Subcutaneous abdominal adipose tissue (tissue), 5 donors: ENCODE measurements around the gene FGFBP3.
A peak's percentile ranks its signal among the peaks of the same experiment; 100 is the strongest.

ENCODE experiments used
- H3K27ac ChIP-seq: one replicate; pipeline ENCODE4 v1.7.0; 2013; ENCODE audit warnings: low read depth, mild to moderate bottlenecking, inconsistent platforms, low read length, moderate library complexity
- H3K27me3 ChIP-seq, 5 donors: one replicate each; pipeline ENCODE4 v1.7.0; 2013; ENCODE audit warnings: low read length in 5 of 5, inconsistent platforms in 1 of 5; ENCODE audit not compliant: control insufficient read depth in 5 of 5, insufficient read depth in 4 of 5
- H3K36me3 ChIP-seq, 5 donors: one replicate each; pipeline ENCODE4 v1.7.0; 2013; ENCODE audit warnings: low read length in 5 of 5; ENCODE audit not compliant: control insufficient read depth in 5 of 5, insufficient read depth in 5 of 5
- H3K4me1 ChIP-seq, 5 donors: one replicate each; pipeline ENCODE4 v1.7.0; 2013; ENCODE audit warnings: low read length in 5 of 5, mild to moderate bottlenecking in 3 of 5, moderate library complexity in 1 of 5; ENCODE audit not compliant: control insufficient read depth in 5 of 5, insufficient read depth in 5 of 5
- H3K4me3 ChIP-seq, 5 donors: one replicate each; pipeline ENCODE4 v1.7.0; 2013; ENCODE audit warnings: low read length in 5 of 5, low read depth in 1 of 5
- H3K9ac ChIP-seq, 5 donors: one replicate each; pipeline ENCODE4 v1.7.0; 2013; ENCODE audit warnings: low read length in 5 of 5, mild to moderate bottlenecking in 4 of 5, moderate library complexity in 3 of 5
- H3K9me3 ChIP-seq, 5 donors: one replicate each; pipeline ENCODE4 v1.7.0; 2013; ENCODE audit warnings: low read length in 5 of 5; ENCODE audit not compliant: control insufficient read depth in 5 of 5
- donor health status: healthy.
- donor health status: healthy.
- donor health status: healthy.
- donor health status: healthy.
- donor health status: healthy.

The FGFBP3 gene

GRCh38 chr10:91885362-91886079 is 23.8 kb downstream of the FGFBP3 start:
- Histone ChIP-seq H3K4me1 (peaks cover 2 to 27% (median 24%) of the 10 kb centered on the region in 5 donors), H3K27ac (no peak overlapping the region), H3K36me3 (no peaks in the 10 kb centered on the region), H3K4me3 (no peak overlapping the region), H3K27me3 (no peaks in the 10 kb centered on the region), H3K9ac (no peak overlapping the region), H3K9me3 (peaks cover 0 to 4% (median 0%) of the 10 kb centered on the region in 5 donors)

GRCh38 chr10:91884536-91884935 is 24.8 kb downstream of the FGFBP3 start:
- H3K27ac ChIP-seq = peak overlapping the region; percentile 15
- H3K9ac ChIP-seq = no peak overlapping the region
- peaks cover 2 to 27% (median 24%) of the 10 kb centered on the region in 5 donors for H3K4me1 ChIP-seq
- no peaks in the 10 kb centered on the region for H3K27me3 ChIP-seq
- H3K36me3 ChIP-seq = no peaks in the 10 kb centered on the region
- peak overlapping the region in 1 of 5 donors; percentile 80 for H3K4me3 ChIP-seq
- H3K9me3 ChIP-seq = peaks cover 0 to 4% (median 0%) of the 10 kb centered on the region in 5 donors

- Histone ChIP-seq H3K9me3 (peaks cover 0 to 4% (median 0%) of the 10 kb centered on the region in 5 donors), H3K9ac (peak overlapping the region in 4 of 5 donors; percentile 0 to 64 (median 54)), H3K4me1 (peaks cover 2 to 27% (median 24%) of the 10 kb centered on the region in 5 donors), H3K36me3 (no peaks in the 10 kb centered on the region), H3K27ac (peak overlapping the region; percentile 15), H3K4me3 (peak overlapping the region; percentile 40 to 80 (median 51)), H3K27me3 (no peaks in the 10 kb centered on the region)
Observed at GRCh38 chr10:91883549-91884444, 25.5 kb downstream of the FGFBP3 start.

GRCh38 chr10:91880310-91880709 is 29.0 kb downstream of the FGFBP3 start:
- Histone ChIP-seq H3K27me3 (no peaks in the 10 kb centered on the region), H3K27ac (no peak overlapping the region), H3K9ac (no peak overlapping the region), H3K4me1 (peaks cover 2 to 14% (median 12%) of the 10 kb centered on the region in 5 donors), H3K4me3 (no peak overlapping the region), H3K36me3 (no peaks in the 10 kb centered on the region), H3K9me3 (peaks cover 0 to 4% (median 0%) of the 10 kb centered on the region in 5 donors)

GRCh38 chr10:91879515-91880170 is 29.6 kb downstream of the FGFBP3 start:
- Histone ChIP-seq H3K9ac (no peak overlapping the region), H3K27ac (no peak overlapping the region), H3K36me3 (no peaks in the 10 kb centered on the region), H3K9me3 (peaks cover 0 to 4% (median 0%) of the 10 kb centered on the region in 5 donors), H3K4me3 (no peak overlapping the region), H3K4me1 (peaks cover 2 to 14% (median 13%) of the 10 kb centered on the region in 5 donors), H3K27me3 (no peaks in the 10 kb centered on the region)

- H3K4me3 ChIP-seq = no peak overlapping the region
- no peaks in the 10 kb centered on the region for H3K27me3 ChIP-seq
- H3K9me3 ChIP-seq = no peaks in the 10 kb centered on the region
- H3K4me1 ChIP-seq = peaks cover 0 to 4% (median 0%) of the 10 kb centered on the region in 5 donors
- H3K36me3 ChIP-seq = no peaks in the 10 kb centered on the region
- H3K27ac ChIP-seq = no peak overlapping the region
- H3K9ac ChIP-seq = no peak overlapping the region
Observed at GRCh38 chr10:91875779-91876178, 33.5 kb downstream of the FGFBP3 start.

GRCh38 chr10:91875156-91875555 is 34.1 kb downstream of the FGFBP3 start:
- Histone ChIP-seq H3K9ac (no peak overlapping the region), H3K27ac (no peak overlapping the region), H3K27me3 (no peaks in the 10 kb centered on the region), H3K4me1 (peaks cover 0 to 4% (median 0%) of the 10 kb centered on the region in 5 donors), H3K36me3 (no peaks in the 10 kb centered on the region), H3K9me3 (no peaks in the 10 kb centered on the region), H3K4me3 (no peak overlapping the region)

GRCh38 chr10:91865562-91866081 is 43.7 kb downstream of the FGFBP3 start:
- H3K9me3 ChIP-seq = no peaks in the 10 kb centered on the region

GRCh38 chr10:91864744-91865143 is 44.5 kb downstream of the FGFBP3 start:
- Histone ChIP-seq H3K9me3 (no peaks in the 10 kb centered on the region), H3K4me3 (no peak overlapping the region), H3K27me3 (no peaks in the 10 kb centered on the region), H3K9ac (no peak overlapping the region), H3K27ac (no peak overlapping the region), H3K4me1 (no peaks in the 10 kb centered on the region), H3K36me3 (peaks cover 36 to 54% (median 46%) of the 10 kb centered on the region in 5 donors)

More at GRCh38 chr10:91865562-91866081, 43.7 kb downstream of the FGFBP3 start:
- no peaks in the 10 kb centered on the region for H3K27me3 ChIP-seq
- no peaks in the 10 kb centered on the region for H3K4me1 ChIP-seq
- H3K36me3 ChIP-seq = peaks cover 29 to 45% (median 39%) of the 10 kb centered on the region in 5 donors
- no peak overlapping the region for H3K4me3 ChIP-seq
- H3K27ac ChIP-seq = no peak overlapping the region
- no peak overlapping the region for H3K9ac ChIP-seq
